Measurements from ENCODE around the gene TRNAU1AP. TPM values are rescaled to one million over a fixed set of nuclear protein-coding genes. Genes with fewer than 3 reads are reported as not detected.
A peak's percentile ranks its signal among the peaks of the same experiment; 100 is the strongest.

Gene TRNAU1AP
- total RNA-seq, 4 donors from 2014 or later = 5.3 to 19.7 (median 12.0) TPM

GRCh38 chr1:28601696-28602095 lies 48.8 kb downstream of the TRNAU1AP start:
- H3K9me3 ChIP-seq = no peaks in the 10 kb centered on the region
- H3K4me3 ChIP-seq = no peak overlapping the region
- DNase-seq (peak in 1 of 2 donors; percentile 26), ATAC-seq (peak; percentile 39 to 87)
- peak overlapping the region in 1 of 4 donors; percentile 26 for H3K27ac ChIP-seq
- H3K36me3 ChIP-seq = peaks cover 0 to 36% of the 10 kb centered on the region in 2 donors
- in situ Hi-C loops (cut with MboI; ENCODE audit: low sequenced_read_pairs in 4 of 4) (loop anchor here (5.0 to 25.0 kb wide), 3 partner anchors 84 to 89 kb away; partner anchors contain the start of gene RCC1 (in 1 of the 4)), intact Hi-C loops (cut with DNase I; ENCODE audit: low total_unique reads) (loop anchor here (2.0 kb wide), 1 partner anchor 83 kb away; no protein-coding TSS in a partner anchor)
- no peaks in the 10 kb centered on the region for H3K27me3 ChIP-seq
- no peaks in the 10 kb centered on the region for H3K4me1 ChIP-seq
- TF ChIP-seq CTCF (IDR thresholded peaks at IDR 0.05 in 4 of 5, conservative IDR thresholded peaks at IDR 0.05 in 1 of 5) (no peak), POLR2A (IDR thresholded peaks at IDR 0.05) (no peak)

GRCh38 chr1:28602536-28603439 lies 49.9 kb downstream of the TRNAU1AP start:
- Histone ChIP-seq H3K36me3 (peaks cover 0 to 47% of the 10 kb centered on the region in 2 donors), H3K27ac (peak overlapping the region in 1 of 4 donors; percentile 26), H3K4me3 (no peak overlapping the region), H3K4me1 (no peaks in the 10 kb centered on the region), H3K27me3 (no peaks in the 10 kb centered on the region), H3K9me3 (no peaks in the 10 kb centered on the region)
- TF ChIP-seq CTCF (IDR thresholded peaks at IDR 0.05 in 4 of 5, conservative IDR thresholded peaks at IDR 0.05 in 1 of 5) (peak; percentile 15 to 56 (median 53)), POLR2A (IDR thresholded peaks at IDR 0.05) (no peak)
- ATAC-seq (peak in 1 of 2 donors; percentile 47), DNase-seq (peak in 1 of 2 donors; percentile 13)
- in situ Hi-C loops (cut with MboI; ENCODE audit: low sequenced_read_pairs in 4 of 4) (loop anchor here (5.0 to 25.0 kb wide), 3 partner anchors 85 to 90 kb away; partner anchors contain the start of gene RCC1 (in 1 of the 4)), intact Hi-C loops (cut with DNase I; ENCODE audit: low total_unique reads) (loop anchor here (2.0 kb wide), 1 partner anchor 84 kb away; no protein-coding TSS in a partner anchor)

- in situ Hi-C loops (cut with MboI; ENCODE audit: low sequenced_read_pairs in 4 of 4) = loop anchor here (5.0 to 25.0 kb wide), 3 partner anchors 87 to 92 kb away; partner anchors contain the start of gene RCC1 (in 1 of the 4)
- H3K36me3 ChIP-seq = peaks cover 0 to 61% of the 10 kb centered on the region in 2 donors
- TF ChIP-seq CTCF (IDR thresholded peaks at IDR 0.05 in 4 of 5, conservative IDR thresholded peaks at IDR 0.05 in 1 of 5) (no peak), POLR2A (IDR thresholded peaks at IDR 0.05) (no peak)
- no peak overlapping the region for H3K4me3 ChIP-seq
- no peaks in the 10 kb centered on the region for H3K27me3 ChIP-seq
- H3K9me3 ChIP-seq = no peaks in the 10 kb centered on the region
- ATAC-seq (no peak), DNase-seq (no peak)
- H3K27ac ChIP-seq = no peak overlapping the region
- no peaks in the 10 kb centered on the region for H3K4me1 ChIP-seq
- intact Hi-C loops (cut with DNase I; ENCODE audit: low total_unique reads) = no loop called here
Observed at GRCh38 chr1:28604411-28604810, 51.5 kb downstream of the TRNAU1AP start.

- in situ Hi-C loops (cut with MboI; ENCODE audit: low sequenced_read_pairs in 4 of 4) = loop anchor here (5.0 to 25.0 kb wide), 3 partner anchors 88 to 93 kb away; partner anchors contain the start of gene RCC1 (in 1 of the 4)
- DNase-seq (no peak), ATAC-seq (no peak)
- H3K27ac ChIP-seq = no peak overlapping the region
- no peaks in the 10 kb centered on the region for H3K4me1 ChIP-seq
- no peaks in the 10 kb centered on the region for H3K27me3 ChIP-seq
- no peak overlapping the region for H3K4me3 ChIP-seq
- no peaks in the 10 kb centered on the region for H3K9me3 ChIP-seq
- intact Hi-C loops (cut with DNase I; ENCODE audit: low total_unique reads) = no loop called here
- TF ChIP-seq CTCF (IDR thresholded peaks at IDR 0.05 in 4 of 5, conservative IDR thresholded peaks at IDR 0.05 in 1 of 5) (no peak), POLR2A (IDR thresholded peaks at IDR 0.05) (no peak)
- H3K36me3 ChIP-seq = peaks cover 0 to 67% of the 10 kb centered on the region in 2 donors
Observed at GRCh38 chr1:28604962-28605361, 52.1 kb downstream of the TRNAU1AP start.

Data from gastrocnemius medialis (tissue), 4 donors.